Calu3 (cell line): ENCODE measurements around the gene NELFB. TPM values are rescaled to one million over a fixed set of nuclear protein-coding genes. Genes with fewer than 3 reads are reported as not detected.

Source experiments
- BruUV-seq: library from RNA; stranded (reverse); fragments of 400-500 nt; replicated peaks from 2 replicates; lab custom pipeline; 2021; lab: Mats Ljungman, UMichigan
- CTCF ChIA-PET: fragments of 300-600 bp; sonication (Branson Sonifier 250); formaldehyde crosslinking; loops from one replicate; lab custom pipeline; 2022; ENCODE audit warnings: antibody characterized with exemption; lab: Charles Lee
- DNase-seq: peaks from one replicate; pipeline ENCODE4 v3.0.0; 2022
- H3K27ac Mint-ChIP-seq: one replicate; pipeline ENCODE4 v1.8.0; 2022; ENCODE audit warnings: mixed read lengths; ENCODE audit not compliant: unreplicated experiment
- H3K27me3 Mint-ChIP-seq: one replicate; pipeline ENCODE4 v1.8.0; 2022; ENCODE audit warnings: mixed read lengths; ENCODE audit not compliant: unreplicated experiment
- H3K36me3 Mint-ChIP-seq: one replicate; pipeline ENCODE4 v1.8.0; 2022; ENCODE audit warnings: mild to moderate bottlenecking, moderate library complexity, mixed read lengths; ENCODE audit not compliant: insufficient read depth, unreplicated experiment
- H3K4me1 Mint-ChIP-seq: one replicate; pipeline ENCODE4 v1.8.0; 2022; ENCODE audit warnings: mild to moderate bottlenecking, low read depth, mixed read lengths; ENCODE audit not compliant: unreplicated experiment
- H3K4me3 Mint-ChIP-seq: one replicate; pipeline ENCODE4 v1.8.0; 2022; ENCODE audit warnings: mild to moderate bottlenecking, low read depth, moderate library complexity, mixed read lengths; ENCODE audit not compliant: unreplicated experiment
- H3K9me3 Mint-ChIP-seq: one replicate; pipeline ENCODE4 v1.8.0; 2022; ENCODE audit warnings: low read depth, mixed read lengths; ENCODE audit not compliant: unreplicated experiment
- CTCF ChIP-seq: fragments of 200-600 bp; IDR thresholded peaks from one replicate; pipeline ENCODE4 v1.8.0; 2022; ENCODE audit warnings: antibody characterized with exemption; ENCODE audit not compliant: unreplicated experiment
- intact Hi-C: fragments of 100-400 bp; cut with micrococcal nuclease; formaldehyde crosslinking; loops from one replicate; pipeline ENCODE4 v1.10.0; 2022; ENCODE audit not compliant: unreplicated experiment
- total RNA-seq: library from RNA; stranded (reverse); gene quantifications from 2 replicates; pipeline ENCODE4 v1.2.3, GENCODE V29; 2022

Gene NELFB
- total RNA-seq, 1 experiment from 2014 or later = 43.5 TPM

- Mint-ChIP-seq H3K4me1 (peaks cover 29% of the 10 kb centered on the region), H3K36me3 (peaks cover 58% of the 10 kb centered on the region), H3K9me3 (no peaks in the 10 kb centered on the region), H3K4me3 (peak overlapping the region; percentile 28), H3K27ac (no peak overlapping the region), H3K27me3 (no peaks in the 10 kb centered on the region)
- intact Hi-C loops = no loop called here
- no peak for TF ChIP-seq CTCF
- no TSS peak for BruUV-seq
- no peak for DNase-seq
- CTCF ChIA-PET = no interaction called here
Observed at GRCh38 chr9:137278721-137279711, 23.9 kb downstream of the NELFB start.

- Mint-ChIP-seq H3K27me3 (no peaks in the 10 kb centered on the region), H3K36me3 (peaks cover 56% of the 10 kb centered on the region), H3K9me3 (no peaks in the 10 kb centered on the region), H3K27ac (no peak overlapping the region), H3K4me3 (peak overlapping the region; percentile 28), H3K4me1 (peaks cover 29% of the 10 kb centered on the region)
- intact Hi-C loops = no loop called here
- no peak for TF ChIP-seq CTCF
- CTCF ChIA-PET = no interaction called here
- BruUV-seq = TSS peak; percentile 8
- DNase-seq = no peak
Observed at GRCh38 chr9:137279741-137280473, 24.8 kb downstream of the NELFB start.

- no peaks in the 10 kb centered on the region for H3K27me3 Mint-ChIP-seq
- no peak for DNase-seq
- TF ChIP-seq CTCF = no peak
- intact Hi-C loops = no loop called here
- H3K4me1 Mint-ChIP-seq = peaks cover 22% of the 10 kb centered on the region
- CTCF ChIA-PET = no interaction called here
- no peaks in the 10 kb centered on the region for H3K9me3 Mint-ChIP-seq
- H3K4me3 Mint-ChIP-seq = no peak overlapping the region
- no TSS peak for BruUV-seq
- H3K36me3 Mint-ChIP-seq = peaks cover 49% of the 10 kb centered on the region
- H3K27ac Mint-ChIP-seq = no peak overlapping the region
Observed at GRCh38 chr9:137280474-137281344, 25.6 kb downstream of the NELFB start.
